HEK293 (cell line): Measurements from ENCODE around the gene TRIM8.
A peak's percentile ranks its signal among the peaks of the same experiment; 100 is the strongest.

Experiments
- BCL11A ChIP-seq: fragments of 450-650 bp; formaldehyde crosslinking; IDR thresholded peaks from 2 replicates; pipeline ENCODE4 v1.5.1; 2016; ENCODE audit warnings: low read depth, missing biosample characterization, missing genetic modification characterization
- CTCF ChIP-seq: fragments of 450-650 bp; formaldehyde crosslinking; IDR thresholded peaks from 2 replicates; pipeline ENCODE4 v1.5.1; 2016; ENCODE audit warnings: missing biosample characterization, missing genetic modification characterization
- FEZF1 ChIP-seq: fragments of 450-650 bp; formaldehyde crosslinking; IDR thresholded peaks from 2 replicates; pipeline ENCODE4 v1.5.1; 2016; ENCODE audit warnings: missing biosample characterization, missing genetic modification characterization
- GLI2 ChIP-seq: fragments of 450-650 bp; formaldehyde crosslinking; IDR thresholded peaks from 2 replicates; pipeline ENCODE4; 2017; ENCODE audit warnings: missing biosample characterization, missing genetic modification characterization, low read depth, borderline replicate concordance
- MZF1 ChIP-seq: fragments of 450-650 bp; formaldehyde crosslinking; IDR thresholded peaks from 2 replicates; pipeline ENCODE4 v1.5.1; 2017; ENCODE audit warnings: missing biosample characterization, missing genetic modification characterization, borderline replicate concordance
- OSR2 ChIP-seq: fragments of 450-650 bp; formaldehyde crosslinking; IDR thresholded peaks from 2 replicates; pipeline ENCODE4 v1.5.1; 2016; ENCODE audit warnings: missing biosample characterization, missing genetic modification characterization
- OVOL3 ChIP-seq: fragments of 450-650 bp; formaldehyde crosslinking; IDR thresholded peaks from 2 replicates; pipeline ENCODE4 v1.5.1; 2016; ENCODE audit warnings: missing biosample characterization, missing genetic modification characterization
- TRIM28 ChIP-seq: IDR thresholded peaks from 2 replicates; pipeline ENCODE4 v1.6.1; 2011; ENCODE audit warnings: low read length, control low read depth, borderline replicate concordance
- YY2 ChIP-seq: fragments of 450-650 bp; formaldehyde crosslinking; IDR thresholded peaks from 2 replicates; pipeline ENCODE4 v1.5.1; 2016; ENCODE audit warnings: missing biosample characterization, missing genetic modification characterization
- ZFP37 ChIP-seq: fragments of 450-650 bp; formaldehyde crosslinking; IDR thresholded peaks from 2 replicates; pipeline ENCODE4 v1.5.1; 2016; ENCODE audit warnings: missing biosample characterization, missing genetic modification characterization
- ZNF114 ChIP-seq: fragments of 450-650 bp; formaldehyde crosslinking; IDR thresholded peaks from 2 replicates; pipeline ENCODE4 v1.5.0; 2017; ENCODE audit warnings: missing biosample characterization, missing genetic modification characterization
- ZNF148 ChIP-seq: fragments of 450-650 bp; formaldehyde crosslinking; IDR thresholded peaks from 2 replicates; pipeline ENCODE4 v1.5.0; 2017; ENCODE audit warnings: missing biosample characterization, missing genetic modification characterization, borderline replicate concordance
- ZNF169 ChIP-seq: fragments of 450-650 bp; formaldehyde crosslinking; IDR thresholded peaks from 2 replicates; pipeline ENCODE4 v1.5.1; 2016; ENCODE audit warnings: missing biosample characterization, missing genetic modification characterization
- ZNF202 ChIP-seq: fragments of 450-650 bp; formaldehyde crosslinking; IDR thresholded peaks from 2 replicates; pipeline ENCODE4 v1.5.1; 2016; ENCODE audit warnings: missing biosample characterization, missing genetic modification characterization, borderline replicate concordance
- ZNF292 ChIP-seq: fragments of 450-650 bp; formaldehyde crosslinking; IDR thresholded peaks from 2 replicates; pipeline ENCODE4 v1.5.1; 2016; ENCODE audit warnings: low read depth, missing biosample characterization, missing genetic modification characterization, borderline replicate concordance
- ZNF341 ChIP-seq: fragments of 450-650 bp; formaldehyde crosslinking; IDR thresholded peaks from 2 replicates; pipeline ENCODE4; 2016; ENCODE audit warnings: low read depth, missing biosample characterization, missing genetic modification characterization
- ZNF354C ChIP-seq: fragments of 450-650 bp; formaldehyde crosslinking; IDR thresholded peaks from 2 replicates; pipeline ENCODE4 v1.5.1; 2016; ENCODE audit warnings: missing biosample characterization, missing genetic modification characterization, low read depth, borderline replicate concordance
- ZNF529 ChIP-seq: fragments of 450-650 bp; formaldehyde crosslinking; IDR thresholded peaks from 2 replicates; pipeline ENCODE4 v1.5.1; 2017; ENCODE audit warnings: missing genetic modification characterization, missing biosample characterization; ENCODE audit not compliant: insufficient replicate concordance
- ZNF530 ChIP-seq: fragments of 450-650 bp; formaldehyde crosslinking; IDR thresholded peaks from 2 replicates; pipeline ENCODE4 v1.5.1; 2016; ENCODE audit warnings: low read depth, missing biosample characterization, missing genetic modification characterization
- ZNF548 ChIP-seq: fragments of 450-650 bp; formaldehyde crosslinking; IDR thresholded peaks from 2 replicates; pipeline ENCODE4 v1.5.1; 2016; ENCODE audit warnings: missing biosample characterization, missing genetic modification characterization
- ZNF549 ChIP-seq: fragments of 450-650 bp; IDR thresholded peaks from 2 replicates; pipeline ENCODE4 v1.5.1; 2018; ENCODE audit warnings: missing biosample characterization, missing genetic modification characterization, mild to moderate bottlenecking, inconsistent platforms, moderate library complexity
- ZNF571 ChIP-seq: fragments of 450-650 bp; formaldehyde crosslinking; IDR thresholded peaks from 2 replicates; pipeline ENCODE4 v1.5.0; 2017; ENCODE audit warnings: missing biosample characterization, missing genetic modification characterization
- ZNF610 ChIP-seq: fragments of 450-650 bp; formaldehyde crosslinking; IDR thresholded peaks from 2 replicates; pipeline ENCODE4 v1.5.1; 2016; ENCODE audit warnings: missing biosample characterization, missing genetic modification characterization, borderline replicate concordance
- ZNF624 ChIP-seq: fragments of 450-650 bp; formaldehyde crosslinking; IDR thresholded peaks from 2 replicates; pipeline ENCODE4 v1.5.1; 2017; ENCODE audit warnings: missing biosample characterization, missing genetic modification characterization
- ZNF629 ChIP-seq: fragments of 450-650 bp; formaldehyde crosslinking; IDR thresholded peaks from 2 replicates; pipeline ENCODE4 v1.5.1; 2017; ENCODE audit warnings: missing biosample characterization, missing genetic modification characterization
- ZNF664 ChIP-seq: fragments of 450-650 bp; formaldehyde crosslinking; IDR thresholded peaks from 2 replicates; pipeline ENCODE4 v1.5.1; 2016; ENCODE audit warnings: missing biosample characterization, missing genetic modification characterization
- ZNF747 ChIP-seq: fragments of 450-650 bp; formaldehyde crosslinking; IDR thresholded peaks from 2 replicates; pipeline ENCODE4 v1.5.1; 2016; ENCODE audit warnings: missing biosample characterization, missing genetic modification characterization
- ZNF785 ChIP-seq: fragments of 450-650 bp; formaldehyde crosslinking; IDR thresholded peaks from 2 replicates; pipeline ENCODE4 v1.5.1; 2016; ENCODE audit warnings: missing biosample characterization, missing genetic modification characterization
- ZNF830 ChIP-seq: fragments of 450-650 bp; IDR thresholded peaks from 2 replicates; pipeline ENCODE4 v1.5.0; 2018; ENCODE audit warnings: missing biosample characterization, missing genetic modification characterization, low read depth, mild to moderate bottlenecking, moderate library complexity
- ZNF837 ChIP-seq: fragments of 450-650 bp; formaldehyde crosslinking; IDR thresholded peaks from 2 replicates; pipeline ENCODE4 v1.5.1; 2016; ENCODE audit warnings: missing biosample characterization, missing genetic modification characterization
- ZNF843 ChIP-seq: fragments of 450-650 bp; formaldehyde crosslinking; IDR thresholded peaks from 2 replicates; pipeline ENCODE4 v1.5.1; 2016; ENCODE audit warnings: missing biosample characterization, missing genetic modification characterization
- ZSCAN4 ChIP-seq: fragments of 450-650 bp; formaldehyde crosslinking; IDR thresholded peaks from 2 replicates; pipeline ENCODE4 v1.5.1; 2017; ENCODE audit warnings: missing biosample characterization, missing genetic modification characterization
- TF ChIP-seq, protein P1 (sequence below): fragments of 450-650 bp; formaldehyde crosslinking; IDR thresholded peaks from 2 replicates; pipeline ENCODE4 v1.5.1; 2016; ENCODE audit warnings: missing biosample characterization, missing genetic modification characterization
- TF ChIP-seq, protein P2 (sequence below): fragments of 450-650 bp; formaldehyde crosslinking; IDR thresholded peaks from 2 replicates; pipeline ENCODE4 v1.5.1; 2017; ENCODE audit warnings: missing biosample characterization, missing genetic modification characterization

The TRIM8 gene

GRCh38 chr10:102678842-102679289 lies 34.6 kb downstream of the TRIM8 start (continued):
- TF ChIP-seq ZNF354C (tag by site-specific recombination) (no peak), ZNF148 (tag by site-specific recombination) (no peak), ZNF292 (tag by site-specific recombination) (no peak), ZNF530 (no peak), ZNF629 (no peak), TRIM28 (no peak), GLI2 (tag by site-specific recombination) (no peak), ZNF843 (no peak), ZNF571 (tag by site-specific recombination) (no peak), BCL11A (tag by site-specific recombination) (no peak), ZNF529 (no peak), ZNF169 (tag by site-specific recombination) (no peak), FEZF1 (tag by site-specific recombination) (no peak), ZNF114 (tag by site-specific recombination) (no peak), ZNF549 (tag by site-specific recombination) (no peak), ZNF548 (tag by site-specific recombination) (no peak), ZNF664 (tag by site-specific recombination) (no peak), ZSCAN4 (tag by site-specific recombination) (no peak), ZNF624 (tag by site-specific recombination) (no peak), ZNF785 (tag by site-specific recombination) (no peak), OVOL3 (tag by site-specific recombination) (no peak), ZNF341 (tag by site-specific recombination) (0 out of 2 replicates have a peak, but pooled peaks have one; percentile 47), OSR2 (tag by site-specific recombination) (no peak), MZF1 (tag by site-specific recombination) (no peak), ZNF830 (tag by site-specific recombination) (no peak), ZNF837 (tag by site-specific recombination) (no peak), YY2 (tag by site-specific recombination) (no peak), ZNF747 (tag by site-specific recombination) (no peak), ZFP37 (no peak), CTCF (tag by site-specific recombination) (peak; percentile 87), ZNF610 (tag by site-specific recombination) (no peak), ZNF202 (no peak)
- TF ChIP-seq, protein P1, sequence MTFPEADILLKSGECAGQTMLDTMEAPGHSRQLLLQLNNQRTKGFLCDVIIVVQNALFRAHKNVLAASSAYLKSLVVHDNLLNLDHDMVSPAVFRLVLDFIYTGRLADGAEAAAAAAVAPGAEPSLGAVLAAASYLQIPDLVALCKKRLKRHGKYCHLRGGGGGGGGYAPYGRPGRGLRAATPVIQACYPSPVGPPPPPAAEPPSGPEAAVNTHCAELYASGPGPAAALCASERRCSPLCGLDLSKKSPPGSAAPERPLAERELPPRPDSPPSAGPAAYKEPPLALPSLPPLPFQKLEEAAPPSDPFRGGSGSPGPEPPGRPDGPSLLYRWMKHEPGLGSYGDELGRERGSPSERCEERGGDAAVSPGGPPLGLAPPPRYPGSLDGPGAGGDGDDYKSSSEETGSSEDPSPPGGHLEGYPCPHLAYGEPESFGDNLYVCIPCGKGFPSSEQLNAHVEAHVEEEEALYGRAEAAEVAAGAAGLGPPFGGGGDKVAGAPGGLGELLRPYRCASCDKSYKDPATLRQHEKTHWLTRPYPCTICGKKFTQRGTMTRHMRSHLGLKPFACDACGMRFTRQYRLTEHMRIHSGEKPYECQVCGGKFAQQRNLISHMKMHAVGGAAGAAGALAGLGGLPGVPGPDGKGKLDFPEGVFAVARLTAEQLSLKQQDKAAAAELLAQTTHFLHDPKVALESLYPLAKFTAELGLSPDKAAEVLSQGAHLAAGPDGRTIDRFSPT (tag by site-specific recombination), result no peak
- TF ChIP-seq, protein P2, sequence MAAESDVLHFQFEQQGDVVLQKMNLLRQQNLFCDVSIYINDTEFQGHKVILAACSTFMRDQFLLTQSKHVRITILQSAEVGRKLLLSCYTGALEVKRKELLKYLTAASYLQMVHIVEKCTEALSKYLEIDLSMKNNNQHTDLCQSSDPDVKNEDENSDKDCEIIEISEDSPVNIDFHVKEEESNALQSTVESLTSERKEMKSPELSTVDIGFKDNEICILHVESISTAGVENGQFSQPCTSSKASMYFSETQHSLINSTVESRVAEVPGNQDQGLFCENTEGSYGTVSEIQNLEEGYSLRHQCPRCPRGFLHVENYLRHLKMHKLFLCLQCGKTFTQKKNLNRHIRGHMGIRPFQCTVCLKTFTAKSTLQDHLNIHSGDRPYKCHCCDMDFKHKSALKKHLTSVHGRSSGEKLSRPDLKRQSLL (tag by site-specific recombination), result no peak
